IMR-90 (cell line): ENCODE results near the gene MICAL2. TPM values are rescaled to one million over a fixed set of nuclear protein-coding genes. Genes with fewer than 3 reads are reported as not detected.

Source experiments
- ATAC-seq: fragments of 200-7000 bp; cut with Tn5 transposase; 2 replicates; pipeline ENCODE4 v1.9.1; 2020; ENCODE audit warnings: low read depth, mild to moderate bottlenecking, moderate library complexity
- BruUV-seq: library from RNA; stranded (reverse); fragments of 400-500 nt; replicated peaks from 2 replicates; lab custom pipeline; 2021; lab: Mats Ljungman, UMichigan
- CTCF ChIA-PET: fragments of 300-600 bp; formaldehyde crosslinking; extraction: SDS; loops from one replicate; lab custom pipeline; 2021; ENCODE audit warnings: antibody characterized with exemption; lab: Yijun Ruan, JAX
- POLR2A ChIA-PET: fragments of 300-600 bp; sonication (Branson Sonifier 250); formaldehyde crosslinking; loops from one replicate; lab custom pipeline; 2022; ENCODE audit warnings: antibody characterized with exemption; ENCODE audit not compliant: unreplicated experiment; lab: Charles Lee
- DNase-seq: peaks from one replicate; pipeline ENCODE4 v3.0.0; 2013
- H2AFZ ChIP-seq: replicated peaks from 2 replicates; pipeline ENCODE3; 2013; ENCODE audit warnings: low read length, mild to moderate bottlenecking; ENCODE audit not compliant: poor library complexity
- H2AK5ac ChIP-seq: 2 replicates; pipeline ENCODE4 v1.6.1; 2013; ENCODE audit warnings: low read depth, low read length, inconsistent platforms
- H2AK9ac ChIP-seq: replicated peaks from 2 replicates; pipeline ENCODE3; 2013; ENCODE audit warnings: mild to moderate bottlenecking, low read depth, low read length, moderate library complexity; ENCODE audit not compliant: poor library complexity
- H2BK120ac ChIP-seq: 2 replicates; pipeline ENCODE4 v1.6.1; 2013; ENCODE audit warnings: low read depth, low read length, inconsistent platforms
- H2BK15ac ChIP-seq: 3 replicates; pipeline ENCODE4 v1.6.1; 2013; ENCODE audit warnings: low read depth, low read length, inconsistent platforms
- H2BK20ac ChIP-seq: 2 replicates; pipeline ENCODE4 v1.6.1; 2013; ENCODE audit warnings: low read depth, mild to moderate bottlenecking, inconsistent platforms, low read length, moderate library complexity
- H2BK5ac ChIP-seq: 2 replicates; pipeline ENCODE4 v1.6.1; 2013; ENCODE audit warnings: mild to moderate bottlenecking, low read depth, low read length, inconsistent platforms; ENCODE audit not compliant: poor library complexity, severe bottlenecking
- H3K14ac ChIP-seq: replicated peaks from 2 replicates; pipeline ENCODE4 v1.6.1; 2013; ENCODE audit warnings: low read depth, low read length, inconsistent platforms
- H3K18ac ChIP-seq: 2 replicates; pipeline ENCODE4 v1.6.1; 2013; ENCODE audit warnings: low read depth, low read length, control low read depth
- H3K23ac ChIP-seq: 2 replicates; pipeline ENCODE4 v1.6.1; 2013; ENCODE audit warnings: low read depth, low read length, inconsistent platforms
- H3K27ac ChIP-seq: 2 replicates; pipeline ENCODE4 v1.5.1; 2013; ENCODE audit warnings: mild to moderate bottlenecking, control low read depth, low read length; ENCODE audit not compliant: insufficient read depth
- H3K27me3 ChIP-seq: 2 replicates; pipeline ENCODE4 v1.6.1; 2013; ENCODE audit warnings: low read length; ENCODE audit not compliant: control insufficient read depth, insufficient read depth
- H3K36me3 ChIP-seq: 2 replicates; pipeline ENCODE4 v1.6.1; 2013; ENCODE audit warnings: low read length, mixed read lengths; ENCODE audit not compliant: control insufficient read depth, insufficient read depth
- H3K4ac ChIP-seq: 2 replicates; pipeline ENCODE4 v1.6.1; 2013; ENCODE audit warnings: low read depth, low read length, inconsistent platforms
- H3K4me1 ChIP-seq: 2 replicates; pipeline ENCODE4 v1.6.1; 2013; ENCODE audit warnings: low read length, mixed read lengths; ENCODE audit not compliant: control insufficient read depth, insufficient read depth
- H3K4me2 ChIP-seq: 2 replicates; pipeline ENCODE4 v1.6.1; 2013; ENCODE audit warnings: low read depth, mild to moderate bottlenecking, control low read depth, low read length, moderate library complexity
- H3K4me3 ChIP-seq: 2 replicates; pipeline ENCODE4 v1.5.1; 2013; ENCODE audit warnings: low read depth, mild to moderate bottlenecking, control low read depth, low read length, moderate library complexity; ENCODE audit not compliant: insufficient read depth
- H3K56ac ChIP-seq: 2 replicates; pipeline ENCODE4 v1.6.1; 2013; ENCODE audit warnings: low read length, inconsistent platforms; ENCODE audit not compliant: insufficient read depth; ENCODE audit errors: extremely low read depth
- H3K79me1 ChIP-seq, 2 experiments: 2 replicates each; pipeline ENCODE4 v1.6.1; 2013; ENCODE audit warnings: low read length in 2 of 2, inconsistent platforms in 1 of 2, low read depth in 1 of 2
- H3K9ac ChIP-seq: 2 replicates; pipeline ENCODE4 v1.6.1; 2013; ENCODE audit warnings: low read depth, low read length, control low read depth
- H3K9me1 ChIP-seq: 2 replicates; pipeline ENCODE4 v1.6.1; 2013; ENCODE audit warnings: low read length, inconsistent platforms; ENCODE audit not compliant: insufficient read depth
- H3K9me3 ChIP-seq: 2 replicates; pipeline ENCODE4 v1.6.1; 2013; ENCODE audit warnings: low read length; ENCODE audit not compliant: control insufficient read depth, insufficient read depth
- H4K20me1 ChIP-seq: 2 replicates; pipeline ENCODE4 v1.6.1; 2013; ENCODE audit warnings: low read length, inconsistent platforms; ENCODE audit not compliant: insufficient read depth
- H4K5ac ChIP-seq: 2 replicates; pipeline ENCODE4 v1.6.1; 2013; ENCODE audit warnings: mild to moderate bottlenecking, low read depth, low read length, control low read depth
- H4K8ac ChIP-seq, 2 experiments: 2 replicates each; pipeline ENCODE4 v1.6.1; 2013; ENCODE audit warnings: low read depth in 2 of 2, low read length in 2 of 2, control low read depth in 1 of 2, inconsistent platforms in 1 of 2
- H4K91ac ChIP-seq: 2 replicates; pipeline ENCODE4 v1.6.1; 2013; ENCODE audit warnings: low read depth, low read length, inconsistent platforms; ENCODE audit not compliant: insufficient read depth
- CEBPB ChIP-seq: IDR thresholded peaks from 2 replicates; pipeline ENCODE4 v1.6.1; 2012; ENCODE audit warnings: low read depth, low read length, improper control_type of control experiment
- CHD1 ChIP-seq: IDR thresholded peaks from 2 replicates; pipeline ENCODE4 v1.6.1; 2012; ENCODE audit warnings: low read depth, low read length, improper control_type of control experiment
- MAZ ChIP-seq: IDR thresholded peaks from 2 replicates; pipeline ENCODE4 v1.6.1; 2012; ENCODE audit warnings: low read depth, mild to moderate bottlenecking, low read length, improper control_type of control experiment, moderate library complexity, borderline replicate concordance
- dilution Hi-C: fragments of 300-500 bp; cut with HindIII; formaldehyde crosslinking; loops from one replicate; pipeline ENCODE4 v1.14.3; 2018; ENCODE audit warnings: low sequenced_read_pairs; ENCODE audit not compliant: unreplicated experiment
- in situ Hi-C: fragments of 300-500 bp; cut with MboI; formaldehyde crosslinking; loops from 3 replicates; pipeline ENCODE4 v1.14.3; 2019; ENCODE audit warnings: low sequenced_read_pairs, inconsistent platforms, mixed read lengths
- intact Hi-C: fragments of 100-400 bp; cut with micrococcal nuclease; formaldehyde crosslinking; loops from 2 replicates; pipeline ENCODE4 v1.10.0; 2022
- polyA plus RNA-seq, 3 experiments: library from polyadenylated mRNA; depleted of rRNA; stranded (reverse); fragments of >200 nt; gene quantifications; 2 replicates each; pipeline ENCODE4 v1.2.3, GENCODE V29; 2012; ENCODE audit warnings: low replicate concordance in 1 of 3
- total RNA-seq: library from RNA; depleted of rRNA; stranded (reverse); fragments of >200 nt; gene quantifications from 2 replicates; pipeline ENCODE4 v1.2.3, GENCODE V29; 2012

MICAL2 gene
- total and polyA plus RNA-seq, 2 of the 4 experiments (the other 2 are of a cell fraction), result 170 to 336 TPM

GRCh38 chr11:12190511-12190910, 80.1 kb downstream of the MICAL2 start:
- Histone ChIP-seq H2AFZ (no peak overlapping the region), H2BK20ac (no peak overlapping the region), H2BK15ac (no peak overlapping the region), H3K18ac (no peak overlapping the region), H3K36me3 (peaks cover 5% of the 10 kb centered on the region; the same call in 1 of the 2 replicates), H2AK5ac (no peak overlapping the region), H3K4me1 (peaks cover 28% of the 10 kb centered on the region), H2BK5ac (no peak overlapping the region), H3K9ac (no peak overlapping the region), H3K56ac (no peak overlapping the region), H3K4me2 (no peak overlapping the region), H3K14ac (no peak overlapping the region), H2AK9ac (no peak overlapping the region), H3K27ac (no peak overlapping the region), H3K27me3 (no peaks in the 10 kb centered on the region), H4K8ac (no peak overlapping the region), H3K4me3 (no peak overlapping the region), H3K4ac (no peak overlapping the region), H3K23ac (no peak overlapping the region), H4K20me1 (no peaks in the 10 kb centered on the region), H3K79me1 (peaks cover 26 to 87% of the 10 kb centered on the region in 2 experiments), H4K91ac (no peak overlapping the region), H2BK120ac (no peak overlapping the region), H3K9me3 (no peaks in the 10 kb centered on the region), H3K9me1 (peaks cover 37% of the 10 kb centered on the region), H4K5ac (no peak overlapping the region)
- TF ChIP-seq CEBPB (peak; percentile 42), CHD1 (no peak), MAZ (no peak)
- ATAC-seq, result no peak
- intact Hi-C loops (no loop called here), in situ Hi-C loops (no loop called here), dilution Hi-C loops (no loop called here)
- ChIA-PET CTCF (no interaction called here), POLR2A (no interaction called here)
- DNase-seq, result no peak
- no TSS peak for BruUV-seq
